GM12873 (cell line): ENCODE measurements around the gene PPM1H.

Experiments used
- TF ChIP-seq, protein P1 (sequence below): IDR thresholded peaks from 2 replicates; pipeline ENCODE4 v1.5.1; 2012; ENCODE audit warnings: low read depth, mild to moderate bottlenecking, moderate library complexity, low read length, control low read depth; ENCODE audit not compliant: insufficient read depth; ENCODE audit errors: missing control alignments

PPM1H gene

GRCh38 chr12:62917926-62918325, 17.0 kb downstream of the PPM1H start:
- TF ChIP-seq, protein P1, sequence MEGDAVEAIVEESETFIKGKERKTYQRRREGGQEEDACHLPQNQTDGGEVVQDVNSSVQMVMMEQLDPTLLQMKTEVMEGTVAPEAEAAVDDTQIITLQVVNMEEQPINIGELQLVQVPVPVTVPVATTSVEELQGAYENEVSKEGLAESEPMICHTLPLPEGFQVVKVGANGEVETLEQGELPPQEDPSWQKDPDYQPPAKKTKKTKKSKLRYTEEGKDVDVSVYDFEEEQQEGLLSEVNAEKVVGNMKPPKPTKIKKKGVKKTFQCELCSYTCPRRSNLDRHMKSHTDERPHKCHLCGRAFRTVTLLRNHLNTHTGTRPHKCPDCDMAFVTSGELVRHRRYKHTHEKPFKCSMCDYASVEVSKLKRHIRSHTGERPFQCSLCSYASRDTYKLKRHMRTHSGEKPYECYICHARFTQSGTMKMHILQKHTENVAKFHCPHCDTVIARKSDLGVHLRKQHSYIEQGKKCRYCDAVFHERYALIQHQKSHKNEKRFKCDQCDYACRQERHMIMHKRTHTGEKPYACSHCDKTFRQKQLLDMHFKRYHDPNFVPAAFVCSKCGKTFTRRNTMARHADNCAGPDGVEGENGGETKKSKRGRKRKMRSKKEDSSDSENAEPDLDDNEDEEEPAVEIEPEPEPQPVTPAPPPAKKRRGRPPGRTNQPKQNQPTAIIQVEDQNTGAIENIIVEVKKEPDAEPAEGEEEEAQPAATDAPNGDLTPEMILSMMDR, result no peak

GRCh38 chr12:62916632-62917425, 18.1 kb downstream of the PPM1H start:
- TF ChIP-seq, protein P1, result no peak

- TF ChIP-seq, protein P1, result no peak
These were observed 19.8 kb downstream of the PPM1H start for GRCh38 chr12:62915204-62915529.

DNA sequence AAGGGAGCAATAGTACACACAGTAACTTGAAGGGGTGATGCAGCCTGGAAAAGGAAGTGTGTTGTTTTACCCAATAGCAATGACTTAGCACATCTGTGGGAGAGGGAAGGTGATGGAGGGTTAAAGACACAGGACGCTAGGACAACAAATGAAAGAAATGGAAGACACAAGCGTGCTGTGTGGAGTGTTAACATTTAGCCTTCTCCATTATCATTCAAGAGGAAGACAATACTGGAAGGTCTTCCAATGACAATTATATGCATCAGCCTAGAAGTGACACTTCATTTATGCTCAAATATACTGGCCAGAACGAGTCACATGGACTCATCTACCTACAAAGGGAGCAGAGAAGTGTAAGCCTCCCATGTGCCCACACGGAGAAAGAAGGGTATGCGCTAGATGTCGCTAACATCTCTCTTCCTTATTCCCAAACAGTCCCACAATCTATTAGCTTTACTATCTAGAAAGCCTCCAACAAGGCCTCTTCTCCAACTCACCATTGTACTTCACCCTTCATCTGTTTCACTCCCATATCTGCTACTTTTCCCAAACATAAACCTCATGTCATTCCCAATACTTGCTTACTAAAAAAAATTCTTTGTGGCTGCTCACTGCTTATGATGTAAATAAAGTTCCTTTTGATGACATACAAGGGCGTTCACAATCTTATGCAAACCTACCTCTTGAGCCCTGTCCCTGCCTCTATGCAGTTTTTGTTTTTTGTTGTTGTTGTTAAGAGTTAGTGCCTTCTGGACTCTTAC, 20.3 kb downstream of the PPM1H start:
- TF ChIP-seq, protein P1, result no peak

- TF ChIP-seq, protein P1, result no peak
These were observed 21.6 kb downstream of the PPM1H start for GRCh38 chr12:62913380-62913779.

DNA sequence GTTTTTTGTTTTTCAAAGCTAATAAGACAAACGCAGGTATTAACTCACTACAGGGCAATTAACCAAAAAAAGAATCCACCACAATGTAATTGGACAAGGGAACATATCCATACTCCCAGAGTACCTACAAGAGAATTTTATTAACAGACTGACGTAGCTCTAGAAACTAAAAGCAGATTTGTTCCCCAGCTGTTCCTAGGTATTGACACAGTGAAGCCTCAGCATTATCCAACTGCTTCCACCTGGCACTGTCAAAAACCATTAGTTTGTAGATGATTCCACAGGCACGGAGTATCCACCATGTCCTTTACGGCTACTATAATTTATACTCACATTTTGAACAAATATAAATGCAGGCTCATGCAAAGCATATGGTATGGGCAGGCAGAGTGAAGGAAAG, 22.3 kb downstream of the PPM1H start:
- TF ChIP-seq, protein P1, result no peak

DNA sequence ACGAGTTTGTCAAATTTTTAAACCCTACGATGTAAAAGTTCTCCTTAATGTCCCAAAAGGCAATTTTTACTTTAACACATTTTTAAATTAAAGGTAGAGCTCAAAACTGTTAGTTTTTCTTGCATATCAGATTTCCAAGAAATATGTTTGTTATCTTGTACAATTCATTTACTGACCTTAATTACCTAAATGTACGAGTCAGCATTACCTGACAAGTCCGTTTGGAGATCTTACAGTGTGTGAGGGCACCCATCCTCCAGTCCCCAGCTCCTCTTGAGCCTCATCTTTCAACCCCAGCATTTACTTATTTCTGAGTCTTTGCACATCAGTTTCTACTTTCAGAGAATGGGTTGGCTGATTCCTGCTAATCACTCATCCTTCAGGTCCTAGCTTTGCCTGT, 23.7 kb downstream of the PPM1H start:
- TF ChIP-seq, protein P1, result no peak
